MM.1S (cell line): Measurements from ENCODE around the gene BEAN1.
A peak's percentile ranks its signal among the peaks of the same experiment; 100 is the strongest.

Experiments used
- DNase-seq: peaks from one replicate; pipeline ENCODE4 v3.0.0-alpha.2; 2015
- H2AFZ ChIP-seq: fragments of 300-600 bp; sonication (generic); 2 replicates; pipeline ENCODE4 v1.6.0; 2016; ENCODE audit warnings: antibody characterized with exemption, low read length
- H3F3A ChIP-seq: fragments of 300-600 bp; sonication (generic); 2 replicates; pipeline ENCODE4 v1.6.1; 2016; ENCODE audit warnings: mild to moderate bottlenecking, antibody characterized with exemption, low read length, moderate library complexity, mixed read lengths; ENCODE audit not compliant: insufficient read depth
- H3K27ac ChIP-seq: fragments of 300-600 bp; sonication (generic); 2 replicates; pipeline ENCODE4 v1.5.1; 2016; ENCODE audit warnings: mild to moderate bottlenecking, low read length
- H3K27me3 ChIP-seq: fragments of 300-600 bp; sonication (generic); replicated peaks from 2 replicates; pipeline ENCODE4 v1.6.0; 2016; ENCODE audit warnings: low read length; ENCODE audit not compliant: insufficient read depth
- H3K36me3 ChIP-seq: fragments of 300-600 bp; sonication (generic); replicated peaks from 2 replicates; pipeline ENCODE4 v1.6.1; 2016; ENCODE audit warnings: mild to moderate bottlenecking, low read length, mixed read lengths; ENCODE audit not compliant: insufficient read depth
- H3K4me1 ChIP-seq: fragments of 300-600 bp; sonication (generic); 2 replicates; pipeline ENCODE4 v1.6.1; 2016; ENCODE audit warnings: low read length, mixed read lengths
- H3K4me2 ChIP-seq: fragments of 300-600 bp; sonication (generic); 2 replicates; pipeline ENCODE4 v1.6.0; 2016; ENCODE audit warnings: low read depth, low read length
- H3K4me3 ChIP-seq: fragments of 300-600 bp; sonication (generic); 2 replicates; pipeline ENCODE4 v1.5.1; 2016; ENCODE audit warnings: low read length, mixed read lengths
- H3K79me2 ChIP-seq: fragments of 300-600 bp; sonication (generic); 2 replicates; pipeline ENCODE4 v1.6.1; 2016; ENCODE audit warnings: mixed run types, low read length, mixed read lengths
- H3K9ac ChIP-seq: fragments of 300-600 bp; sonication (generic); 2 replicates; pipeline ENCODE4 v1.6.1; 2016; ENCODE audit warnings: low read length, mixed read lengths
- H3K9me2 ChIP-seq: fragments of 300-600 bp; sonication (generic); replicated peaks from 2 replicates; pipeline ENCODE4 v1.6.1; 2016; ENCODE audit warnings: mild to moderate bottlenecking, low read length, mixed read lengths; ENCODE audit not compliant: insufficient read depth
- H3K9me3 ChIP-seq: fragments of 300-600 bp; sonication (generic); replicated peaks from 2 replicates; pipeline ENCODE4 v1.6.1; 2016; ENCODE audit warnings: mild to moderate bottlenecking, low read length, mixed read lengths; ENCODE audit not compliant: insufficient read depth
- H4K20me1 ChIP-seq: fragments of 300-600 bp; sonication (generic); 2 replicates; pipeline ENCODE4 v1.6.1; 2016; ENCODE audit warnings: mild to moderate bottlenecking, low read length, moderate library complexity, mixed read lengths; ENCODE audit not compliant: insufficient read depth
- CTCF ChIP-seq: fragments of 300-600 bp; sonication (generic); IDR thresholded peaks from 2 replicates; pipeline ENCODE4 v1.5.1; 2016; ENCODE audit warnings: antibody characterized with exemption, low read length, mixed read lengths
- EZH2 ChIP-seq: fragments of 300-600 bp; sonication (generic); optimal IDR thresholded peaks from 2 replicates; pipeline ENCODE3; 2017; ENCODE audit warnings: low read depth, mild to moderate bottlenecking, antibody characterized with exemption, low read length, mixed read lengths
- EZH2phosphoT487 ChIP-seq: fragments of 300-600 bp; sonication (generic); IDR thresholded peaks from 2 replicates; pipeline ENCODE4 v1.6.1; 2018; ENCODE audit warnings: antibody characterized with exemption, low read length

BEAN1 gene

DNA sequence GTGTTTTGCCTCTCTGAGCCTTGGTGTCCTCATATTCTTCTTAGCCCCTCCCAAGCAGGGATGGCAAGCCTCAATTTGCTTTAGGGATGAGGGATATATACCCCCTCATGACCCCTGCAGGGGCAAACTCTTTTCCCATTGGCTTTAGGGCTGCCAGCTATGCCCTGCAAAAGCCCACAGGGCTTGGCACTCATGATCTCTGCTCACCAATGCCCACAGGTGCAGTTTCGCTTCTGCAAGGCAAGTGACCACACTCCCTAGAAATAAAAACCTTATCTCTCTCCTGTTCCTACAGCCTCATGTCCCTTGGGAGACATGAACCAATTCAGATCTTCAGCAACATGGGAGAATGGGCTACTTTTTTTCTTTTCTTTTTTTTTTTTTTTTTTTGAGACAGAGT, 8.8 kb downstream of the BEAN1 start:
- H3K4me3 ChIP-seq = no peak overlapping the region
- H3K4me1 ChIP-seq = peaks cover 5% of the 10 kb centered on the region
- no peaks in the 10 kb centered on the region for H3K9me2 ChIP-seq
- no peaks in the 10 kb centered on the region for H4K20me1 ChIP-seq
- no peaks in the 10 kb centered on the region for H3K36me3 ChIP-seq
- no peak overlapping the region for H3K9ac ChIP-seq
- H2AFZ ChIP-seq = no peak overlapping the region
- no peak overlapping the region for H3K27ac ChIP-seq
- no peaks in the 10 kb centered on the region for H3K9me3 ChIP-seq
- no peak for TF ChIP-seq CTCF
- DNase-seq = no peak
- no peaks in the 10 kb centered on the region for H3K79me2 ChIP-seq
- H3K4me2 ChIP-seq = 0 out of 2 replicates have a peak overlapping the region, but pooled peaks have one; percentile 12
- H3K27me3 ChIP-seq = no peaks in the 10 kb centered on the region; the same call in 1 of the 2 replicates
- H3F3A ChIP-seq = no peaks in the 10 kb centered on the region

DNA sequence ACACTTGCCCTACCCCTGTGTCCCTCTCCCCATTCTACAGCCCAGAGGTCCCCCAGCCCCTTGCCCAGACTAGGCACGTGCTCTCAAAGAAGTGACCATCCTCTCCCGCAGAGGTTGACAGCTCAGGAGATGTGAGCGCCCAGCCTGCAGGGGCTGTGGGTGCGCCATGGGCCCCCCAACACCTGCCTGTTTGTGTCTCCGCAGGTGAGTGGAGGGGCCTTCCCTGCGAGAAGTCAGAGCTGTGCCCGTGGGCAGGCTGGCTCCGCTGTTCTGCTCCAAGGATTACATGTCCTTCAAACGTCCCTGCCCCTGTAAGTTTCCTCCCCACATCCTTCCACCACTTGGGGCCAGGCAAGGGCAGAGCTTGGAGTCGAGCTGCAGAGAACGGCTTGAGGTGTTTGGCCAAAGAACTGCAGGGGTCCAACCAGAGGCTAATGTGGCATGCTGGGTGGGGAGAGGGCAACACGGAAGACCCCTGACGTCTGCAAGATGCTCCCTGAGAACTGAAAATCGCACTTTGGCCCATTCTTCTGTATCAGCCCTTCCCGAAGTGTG, 10.4 kb downstream of the BEAN1 start:
- no peak overlapping the region for H3K9ac ChIP-seq
- no peaks in the 10 kb centered on the region for H3K36me3 ChIP-seq
- H3K79me2 ChIP-seq = no peaks in the 10 kb centered on the region
- H3K4me1 ChIP-seq = peaks cover 5% of the 10 kb centered on the region
- TF ChIP-seq EZH2 (no peak), EZH2phosphoT487 (no peak), CTCF (no peak)
- DNase-seq = no peak
- no peaks in the 10 kb centered on the region for H3K27me3 ChIP-seq
- H3K27ac ChIP-seq = no peak overlapping the region
- H2AFZ ChIP-seq = no peak overlapping the region
- H3K4me2 ChIP-seq = no peak overlapping the region
- H4K20me1 ChIP-seq = no peaks in the 10 kb centered on the region
- no peaks in the 10 kb centered on the region for H3K9me3 ChIP-seq
- no peak overlapping the region for H3K4me3 ChIP-seq
- H3F3A ChIP-seq = no peaks in the 10 kb centered on the region
- H3K9me2 ChIP-seq = no peaks in the 10 kb centered on the region

DNA sequence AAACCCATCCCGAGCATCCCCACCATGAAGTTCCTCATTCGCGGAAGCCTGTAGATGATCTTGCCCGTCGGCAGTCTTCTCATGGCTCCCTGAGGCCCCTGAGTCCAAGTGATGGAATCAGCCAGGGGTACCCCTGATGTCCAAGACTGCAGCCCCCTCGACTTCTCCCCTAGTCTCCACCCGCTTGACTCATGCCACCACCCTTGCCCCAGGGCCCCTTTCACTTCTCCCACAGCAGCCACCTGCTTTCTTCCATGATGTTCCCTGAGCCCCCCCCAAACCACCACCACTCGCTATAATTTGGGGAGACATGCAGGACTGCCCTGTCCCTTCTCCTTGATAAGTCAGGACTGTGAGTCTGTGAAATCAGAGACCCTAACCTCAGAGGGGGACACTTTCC, 11.4 kb downstream of the BEAN1 start:
- H3K4me3 ChIP-seq = no peak overlapping the region
- no peaks in the 10 kb centered on the region for H3K79me2 ChIP-seq
- TF ChIP-seq EZH2 (no peak), EZH2phosphoT487 (no peak), CTCF (no peak)
- no peak overlapping the region for H2AFZ ChIP-seq
- no peaks in the 10 kb centered on the region for H3K9me2 ChIP-seq
- no peaks in the 10 kb centered on the region for H3F3A ChIP-seq
- H3K4me1 ChIP-seq = peaks cover 5% of the 10 kb centered on the region
- no peaks in the 10 kb centered on the region for H3K9me3 ChIP-seq
- no peak for DNase-seq
- no peak overlapping the region for H3K27ac ChIP-seq
- H3K4me2 ChIP-seq = no peak overlapping the region
- H3K27me3 ChIP-seq = no peaks in the 10 kb centered on the region
- no peaks in the 10 kb centered on the region for H4K20me1 ChIP-seq
- H3K36me3 ChIP-seq = no peaks in the 10 kb centered on the region
- no peak overlapping the region for H3K9ac ChIP-seq
